Measurements from ENCODE around the gene RTKN. TPM values are rescaled to one million over a fixed set of nuclear protein-coding genes. Genes with fewer than 3 reads are reported as not detected.

Gene RTKN
- polyA plus RNA-seq, 1 donor from 2014 or later: 4.9 TPM

GRCh38 chr2:74390606-74391005 lies 51.1 kb downstream of the RTKN start:
- H3K27ac ChIP-seq (ENCODE audit: low read length): no peak overlapping the region
- H3K4me3 ChIP-seq (ENCODE audit: low read length): peak overlapping the region; percentile 84
- H3K36me3 ChIP-seq (ENCODE audit: insufficient read depth, low read length): no peaks in the 10 kb centered on the region
- TF ChIP-seq EZH2 (IDR thresholded peaks at IDR 0.05; ENCODE audit: borderline replicate concordance, insufficient read depth, low read length, poor library complexity, severe bottlenecking) (no peak), TAF1 (IDR thresholded peaks at IDR 0.05; ENCODE audit: low read depth) (no peak), POLR2AphosphoS5 (IDR thresholded peaks at IDR 0.05) (no peak), RAD21 (conservative IDR thresholded peaks at IDR 0.05) (no peak)
- H2AFZ ChIP-seq (ENCODE audit: low read depth, low read length): no peak overlapping the region
- H3K9me3 ChIP-seq (ENCODE audit: low read length): no peaks in the 10 kb centered on the region
- H3K4me2 ChIP-seq (ENCODE audit: low read length): peak overlapping the region; percentile 95
- H3K9me2 ChIP-seq (ENCODE audit: insufficient read depth, low read length): no peaks in the 10 kb centered on the region
- H3F3A ChIP-seq (ENCODE audit: insufficient read depth, low read length, poor library complexity, severe bottlenecking): no peaks in the 10 kb centered on the region
- H3K27me3 ChIP-seq (ENCODE audit: insufficient read depth, low read depth, low read length): no peaks in the 10 kb centered on the region
- peaks cover 59% of the 10 kb centered on the region for H3K79me2 ChIP-seq (replicated peaks; ENCODE audit: insufficient read depth, low read length)
- no peaks in the 10 kb centered on the region for H4K20me1 ChIP-seq (ENCODE audit: insufficient read depth)
- peak overlapping the region; percentile 78 for H3K9ac ChIP-seq (ENCODE audit: low read length)

GRCh38 chr2:74387346-74387745 lies 54.4 kb downstream of the RTKN start:
- Histone ChIP-seq H3K9ac (ENCODE audit: low read length) (no peak overlapping the region), H3K27ac (ENCODE audit: low read length) (peak overlapping the region; percentile 94), H3K4me2 (ENCODE audit: low read length) (peak overlapping the region; percentile 9), H4K20me1 (ENCODE audit: insufficient read depth) (no peaks in the 10 kb centered on the region), H3K27me3 (ENCODE audit: insufficient read depth, low read depth, low read length) (no peaks in the 10 kb centered on the region), H3K9me2 (ENCODE audit: insufficient read depth, low read length) (no peaks in the 10 kb centered on the region), H2AFZ (ENCODE audit: low read depth, low read length) (no peak overlapping the region), H3K79me2 (replicated peaks; ENCODE audit: insufficient read depth, low read length) (peaks cover 85% of the 10 kb centered on the region), H3K4me3 (ENCODE audit: low read length) (peak overlapping the region; percentile 84), H3F3A (ENCODE audit: insufficient read depth, low read length, poor library complexity, severe bottlenecking) (no peaks in the 10 kb centered on the region), H3K9me3 (ENCODE audit: low read length) (no peaks in the 10 kb centered on the region), H3K36me3 (ENCODE audit: insufficient read depth, low read length) (no peaks in the 10 kb centered on the region)
- TF ChIP-seq CTCF (IDR thresholded peaks at IDR 0.05; ENCODE audit: poor library complexity, severe bottlenecking): no peak
- no peak for TF ChIP-seq EZH2 (IDR thresholded peaks at IDR 0.05; ENCODE audit: borderline replicate concordance, insufficient read depth, low read length, poor library complexity, severe bottlenecking)
- no peak for TF ChIP-seq MXI1 (conservative IDR thresholded peaks at IDR 0.05; ENCODE audit: poor library complexity, severe bottlenecking)
- TF ChIP-seq RAD21 (conservative IDR thresholded peaks at IDR 0.05): no peak
- TF ChIP-seq SMC3 (conservative IDR thresholded peaks at IDR 0.05; ENCODE audit: poor library complexity): no peak

GRCh38 chr2:74385396-74385795 lies 56.3 kb downstream of the RTKN start:
- peaks cover 93% of the 10 kb centered on the region for H3K79me2 ChIP-seq (replicated peaks; ENCODE audit: insufficient read depth, low read length)
- TF ChIP-seq SMC3 (conservative IDR thresholded peaks at IDR 0.05; ENCODE audit: poor library complexity) (peak; percentile 31), MXI1 (conservative IDR thresholded peaks at IDR 0.05; ENCODE audit: poor library complexity, severe bottlenecking) (peak; percentile 60), REST (IDR thresholded peaks at IDR 0.05; ENCODE audit: borderline replicate concordance) (peak; percentile 81), TAF1 (IDR thresholded peaks at IDR 0.05; ENCODE audit: low read depth) (peak; percentile 30), EZH2 (IDR thresholded peaks at IDR 0.05; ENCODE audit: borderline replicate concordance, insufficient read depth, low read length, poor library complexity, severe bottlenecking) (no peak), RAD21 (conservative IDR thresholded peaks at IDR 0.05) (no peak), CTCF (IDR thresholded peaks at IDR 0.05; ENCODE audit: poor library complexity, severe bottlenecking) (no peak), POLR2AphosphoS5 (IDR thresholded peaks at IDR 0.05) (peak; percentile 73), EP300 (conservative IDR thresholded peaks at IDR 0.05; ENCODE audit: poor library complexity, severe bottlenecking) (no peak)
- no peaks in the 10 kb centered on the region for H3K27me3 ChIP-seq (ENCODE audit: insufficient read depth, low read depth, low read length)
- H3K9ac ChIP-seq (ENCODE audit: low read length): peak overlapping the region; percentile 75
- no peaks in the 10 kb centered on the region for H3K9me2 ChIP-seq (ENCODE audit: insufficient read depth, low read length)
- no peaks in the 10 kb centered on the region for H3K36me3 ChIP-seq (ENCODE audit: insufficient read depth, low read length)
- H3F3A ChIP-seq (ENCODE audit: insufficient read depth, low read length, poor library complexity, severe bottlenecking): no peaks in the 10 kb centered on the region
- no peaks in the 10 kb centered on the region for H3K9me3 ChIP-seq (ENCODE audit: low read length)
- no peaks in the 10 kb centered on the region for H4K20me1 ChIP-seq (ENCODE audit: insufficient read depth)
- H2AFZ ChIP-seq (ENCODE audit: low read depth, low read length): peak overlapping the region; percentile 52
- peak overlapping the region; percentile 84 for H3K4me3 ChIP-seq (ENCODE audit: low read length)
- H3K4me2 ChIP-seq (ENCODE audit: low read length): peak overlapping the region; percentile 89
- H3K27ac ChIP-seq (ENCODE audit: low read length): peak overlapping the region; percentile 94
